HG02763 (cell line): Measurements from ENCODE around the gene PROSER2.

Experiments used
- ATAC-seq: cut with Tn5 transposase; IDR thresholded peaks from one replicate; pipeline ENCODE4 v1.9.1; 2021; ENCODE audit warnings: mild to moderate bottlenecking, moderate library complexity; ENCODE audit not compliant: unreplicated experiment

PROSER2 gene

GRCh38 chr10:11901036-11901301 is 77.8 kb downstream of the PROSER2 start:
- no peak for ATAC-seq

GRCh38 chr10:11901454-11901832 is 78.3 kb downstream of the PROSER2 start:
- no peak for ATAC-seq

- ATAC-seq: no peak
Measured at GRCh38 chr10:11901833-11902475, 78.8 kb downstream of the PROSER2 start.

GRCh38 chr10:11902646-11903045 is 79.5 kb downstream of the PROSER2 start:
- ATAC-seq: no peak

- no peak for ATAC-seq
Measured at GRCh38 chr10:11906714-11907113, 83.6 kb downstream of the PROSER2 start.

- ATAC-seq: no peak
Measured at GRCh38 chr10:11907914-11908313, 84.8 kb downstream of the PROSER2 start.

- ATAC-seq: no peak
Measured at GRCh38 chr10:11908536-11908935, 85.4 kb downstream of the PROSER2 start.

- ATAC-seq: no peak
Measured at GRCh38 chr10:11908991-11909390, 85.8 kb downstream of the PROSER2 start.

- ATAC-seq: no peak
Measured at GRCh38 chr10:11909618-11910017, 86.5 kb downstream of the PROSER2 start.

GRCh38 chr10:11910102-11910501 is 86.9 kb downstream of the PROSER2 start:
- no peak for ATAC-seq

- ATAC-seq: no peak
Measured at GRCh38 chr10:11913079-11913641, 90.0 kb downstream of the PROSER2 start.

- ATAC-seq: no peak
Measured at GRCh38 chr10:11918384-11918783, 95.2 kb downstream of the PROSER2 start.

- ATAC-seq: no peak
Measured at GRCh38 chr10:11919271-11919670, 96.1 kb downstream of the PROSER2 start.
